HG02970 (cell line): ENCODE data around the gene FOXQ1.

Experiments used
- ATAC-seq: cut with Tn5 transposase; IDR thresholded peaks from one replicate; pipeline ENCODE4 v1.9.1; 2021; ENCODE audit warnings: mild to moderate bottlenecking, moderate library complexity, moderate number of reproducible peaks; ENCODE audit not compliant: unreplicated experiment, low FRiP score

The FOXQ1 gene

DNA sequence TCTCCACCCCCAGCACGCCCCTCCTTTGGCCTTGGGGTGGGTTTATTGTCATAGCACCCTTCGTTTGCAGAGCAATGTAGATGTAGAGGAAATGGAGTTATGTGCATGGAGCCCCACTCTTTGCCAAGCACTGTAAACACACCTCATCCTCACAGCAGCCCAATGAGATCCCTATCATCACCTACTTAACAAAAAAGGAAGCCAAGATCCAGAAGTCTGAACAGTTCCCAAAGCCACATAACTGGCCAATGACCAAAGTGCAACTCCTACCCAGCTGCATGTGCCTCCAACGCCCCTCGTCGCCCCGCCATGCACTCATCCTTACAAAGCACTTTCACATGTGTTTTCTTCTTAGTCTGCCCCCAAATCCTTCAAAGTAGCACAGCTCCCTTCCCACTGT, 21.8 kb upstream of the FOXQ1 start:
- no peak for ATAC-seq

DNA sequence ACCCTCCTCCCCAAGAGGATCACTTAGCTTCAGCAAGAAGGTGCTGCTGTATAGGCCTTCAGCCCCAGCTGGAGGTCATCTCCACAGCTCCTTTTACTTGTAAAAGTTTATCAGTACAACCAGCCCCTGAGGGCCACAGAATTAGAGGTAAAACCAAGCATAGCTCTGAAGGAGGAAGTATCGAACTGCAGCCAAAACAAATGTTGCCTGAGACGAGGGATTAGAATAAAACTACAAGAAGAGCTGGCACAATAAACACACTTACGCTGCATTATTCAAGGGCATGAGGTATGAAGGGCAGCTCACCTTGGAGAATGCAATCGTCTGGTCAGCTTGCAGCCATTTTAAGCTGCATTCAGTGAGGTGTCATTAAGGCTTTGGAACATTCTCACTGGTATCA, 21.1 kb upstream of the FOXQ1 start:
- ATAC-seq, result no peak

DNA sequence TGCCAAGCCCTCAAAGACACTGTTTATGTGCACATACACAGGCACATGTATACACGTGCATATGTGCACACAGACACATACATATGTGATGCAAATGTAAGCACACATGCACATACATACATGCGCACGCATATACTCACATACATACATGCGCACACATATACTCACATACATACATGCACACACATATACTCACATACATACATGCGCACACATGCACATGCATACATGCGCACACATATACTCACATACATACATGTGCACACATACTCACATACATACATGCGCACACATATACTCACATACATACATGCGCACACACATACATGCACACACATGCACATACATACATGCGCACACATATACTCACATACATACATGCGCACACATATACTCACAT, 20.5 kb upstream of the FOXQ1 start:
- ATAC-seq, result no peak

DNA sequence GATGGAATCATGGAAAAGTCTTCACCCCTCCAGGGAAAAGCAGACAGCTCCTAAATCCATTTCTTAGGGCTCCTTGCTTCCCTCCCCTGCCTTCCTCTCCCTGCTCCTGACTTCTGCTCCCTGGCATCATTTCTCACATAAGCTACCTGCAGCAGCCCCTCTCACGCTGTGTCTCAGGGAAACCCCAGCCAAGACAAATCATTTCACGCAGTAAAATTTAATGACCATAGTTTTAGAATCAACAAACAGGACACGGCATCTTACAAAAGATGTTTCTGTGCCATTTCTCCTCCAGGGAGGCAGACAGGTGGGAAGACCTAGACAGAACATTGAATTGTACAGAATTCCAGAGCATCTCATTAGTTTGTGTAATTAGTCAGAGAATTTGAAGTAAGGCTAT, 16.5 kb upstream of the FOXQ1 start:
- ATAC-seq, result no peak

DNA sequence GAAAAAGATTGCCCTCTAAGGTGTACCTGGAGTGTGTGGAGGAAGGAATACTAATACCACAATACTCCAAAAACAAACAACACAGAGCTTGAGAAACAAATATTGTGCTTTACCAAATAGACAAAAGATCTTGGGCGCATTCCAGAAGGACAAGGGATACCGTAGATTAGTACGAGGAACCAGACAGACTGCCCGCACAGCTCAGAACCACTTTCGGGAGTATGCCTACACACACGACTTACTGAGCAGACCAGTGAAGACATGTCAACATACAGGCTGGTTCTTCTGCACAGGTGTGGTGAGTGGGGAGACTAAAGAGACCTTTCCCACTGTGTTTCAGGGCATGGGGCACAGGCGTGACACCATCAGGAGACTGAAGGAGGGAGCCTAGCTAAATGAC, 15.8 kb upstream of the FOXQ1 start:
- ATAC-seq, result no peak

DNA sequence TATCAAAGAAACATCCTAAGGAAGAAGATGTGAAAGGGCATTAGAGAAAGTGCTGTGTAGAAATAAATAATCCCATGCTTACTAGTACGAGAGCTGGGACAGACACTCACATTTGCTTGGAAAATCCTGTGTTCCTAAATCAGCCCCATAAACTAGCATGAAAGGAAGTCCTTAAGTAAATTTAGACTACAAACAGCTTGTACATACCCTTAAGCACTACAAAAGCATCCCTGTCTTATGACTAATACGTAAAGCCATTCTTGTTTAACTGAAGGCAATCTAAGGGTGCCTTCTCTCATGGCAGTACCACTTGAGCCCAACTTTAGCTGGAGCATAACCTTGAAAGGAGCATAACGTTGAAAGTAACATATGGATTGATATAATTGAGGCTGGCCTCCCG, 15.4 kb upstream of the FOXQ1 start:
- ATAC-seq, result no peak

DNA sequence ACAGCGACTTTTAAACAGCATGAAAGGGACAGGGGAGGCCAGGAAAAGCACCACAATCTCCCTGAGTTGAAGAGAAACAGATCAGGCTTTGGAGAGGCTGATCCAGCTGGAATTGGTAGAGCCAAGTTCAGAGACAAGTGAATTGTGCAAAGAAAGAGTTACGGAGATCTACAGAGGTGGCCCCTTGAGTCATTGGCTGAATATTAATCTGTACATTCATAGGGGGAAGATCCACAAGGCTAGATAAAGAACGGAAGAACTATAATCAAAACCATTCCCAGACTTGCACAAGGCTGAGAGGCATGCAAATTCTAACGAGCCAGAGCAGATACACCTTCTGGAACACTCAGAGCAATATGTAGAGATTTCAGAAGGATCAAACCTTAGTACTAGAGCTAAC, 14.2 kb upstream of the FOXQ1 start:
- no peak for ATAC-seq

DNA sequence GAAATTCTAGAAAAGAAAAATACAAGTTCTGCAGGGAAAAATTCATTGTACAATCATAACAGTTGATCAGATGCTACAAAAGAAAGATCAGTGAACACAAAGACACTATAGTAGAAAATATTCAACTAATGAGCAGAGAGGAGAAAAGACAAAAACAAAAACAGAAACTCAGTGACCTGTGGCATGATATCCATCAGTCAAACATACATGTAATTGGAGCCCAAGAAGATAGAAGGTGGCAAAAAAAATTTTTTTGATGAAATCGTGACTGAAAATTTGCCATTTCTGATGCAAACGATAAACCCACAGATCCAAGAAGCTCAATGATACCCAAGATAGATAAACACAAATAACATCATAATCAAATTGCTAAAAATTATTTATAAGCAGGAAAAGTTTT, 13.1 kb upstream of the FOXQ1 start:
- ATAC-seq, result no peak

DNA sequence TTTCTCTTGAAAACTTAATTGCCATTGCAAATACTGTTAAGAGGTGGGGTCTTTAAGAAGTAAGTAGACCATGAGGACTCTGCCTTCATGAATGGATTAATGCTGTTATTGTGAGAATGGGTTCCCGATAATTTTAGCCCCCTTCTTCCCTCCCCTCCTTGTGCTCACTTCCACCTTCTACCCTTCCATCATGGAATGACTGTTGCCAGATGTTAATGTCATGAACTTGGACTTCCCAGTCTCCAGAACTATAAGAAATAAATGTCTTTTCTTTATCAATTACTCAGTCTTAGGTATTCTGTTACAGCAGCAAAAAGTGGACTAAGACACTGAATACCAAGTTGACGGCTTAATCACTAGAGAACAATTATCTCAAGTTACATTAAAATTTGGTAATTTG, 5.8 kb upstream of the FOXQ1 start:
- no peak for ATAC-seq

DNA sequence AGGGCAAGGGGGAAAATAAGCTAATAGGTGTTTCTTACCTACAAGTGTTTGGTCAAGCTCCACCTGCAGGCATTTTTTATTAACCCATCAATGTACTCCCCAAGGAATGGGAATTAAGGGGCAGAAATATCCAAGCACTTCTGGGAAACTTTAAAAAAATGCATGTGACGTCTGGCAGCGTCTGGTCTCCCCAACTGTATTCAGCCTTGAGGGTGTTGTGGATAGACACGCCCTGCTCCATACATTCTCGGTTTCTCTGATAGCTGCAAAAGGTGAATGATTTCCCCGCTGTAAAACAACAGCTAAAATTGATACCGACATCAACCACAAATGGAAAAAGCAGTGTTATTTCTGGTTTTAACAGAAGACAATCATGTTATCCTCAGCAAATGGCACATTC, 2.5 kb upstream of the FOXQ1 start:
- ATAC-seq, result no peak

DNA sequence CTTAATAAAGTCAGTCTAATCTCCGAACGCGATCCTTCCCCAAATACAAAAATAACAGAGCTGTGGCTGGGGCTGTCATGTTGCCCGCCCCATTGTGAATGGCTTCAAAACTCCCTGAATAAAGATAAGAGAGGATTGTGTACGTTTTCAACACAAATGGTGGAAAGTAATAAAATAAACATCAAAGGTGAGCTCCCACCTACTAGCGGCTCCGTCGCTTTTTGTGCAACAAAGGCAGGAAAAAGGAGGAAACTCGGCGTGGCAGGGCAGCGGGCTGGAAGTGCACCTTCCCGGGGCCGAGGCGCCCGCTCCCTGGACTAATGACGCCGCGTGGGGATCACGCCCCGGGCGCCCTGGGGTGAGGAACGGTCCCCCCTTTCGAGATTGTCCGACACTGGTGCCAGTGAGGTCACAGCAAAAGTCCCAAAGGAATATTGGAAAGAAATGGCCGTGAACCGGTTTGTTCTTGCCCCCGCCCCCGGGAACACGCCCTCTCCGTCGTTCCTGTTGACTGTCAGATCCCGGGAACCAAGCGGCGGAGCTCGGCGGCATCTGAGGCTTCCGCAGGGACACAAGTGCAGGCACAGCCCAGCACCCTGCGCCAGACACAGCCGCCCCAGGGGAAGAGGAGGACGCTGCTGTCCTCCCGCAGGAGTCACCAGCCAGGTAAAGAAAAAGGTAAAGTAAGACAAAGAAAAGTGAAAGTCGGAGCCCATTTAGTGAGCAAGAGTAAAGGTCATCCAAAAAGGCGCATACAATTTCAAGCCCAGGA, 1.1 kb upstream of the FOXQ1 start:
- ATAC-seq, result no peak

DNA sequence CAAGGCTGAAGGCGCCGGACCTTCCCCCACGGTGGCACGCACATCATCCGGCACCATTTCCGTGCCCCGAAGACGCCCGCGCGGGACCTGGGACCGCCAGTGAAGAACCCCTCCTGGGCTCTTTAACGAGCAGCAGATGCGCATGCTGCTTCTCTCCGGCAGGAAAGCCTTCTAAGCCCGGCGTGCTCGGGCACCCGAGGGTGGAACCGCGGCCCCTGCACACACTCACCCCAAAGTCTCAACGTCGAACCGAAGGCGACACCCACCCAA, 240 bp downstream of the FOXQ1 start:
- no peak for ATAC-seq

DNA sequence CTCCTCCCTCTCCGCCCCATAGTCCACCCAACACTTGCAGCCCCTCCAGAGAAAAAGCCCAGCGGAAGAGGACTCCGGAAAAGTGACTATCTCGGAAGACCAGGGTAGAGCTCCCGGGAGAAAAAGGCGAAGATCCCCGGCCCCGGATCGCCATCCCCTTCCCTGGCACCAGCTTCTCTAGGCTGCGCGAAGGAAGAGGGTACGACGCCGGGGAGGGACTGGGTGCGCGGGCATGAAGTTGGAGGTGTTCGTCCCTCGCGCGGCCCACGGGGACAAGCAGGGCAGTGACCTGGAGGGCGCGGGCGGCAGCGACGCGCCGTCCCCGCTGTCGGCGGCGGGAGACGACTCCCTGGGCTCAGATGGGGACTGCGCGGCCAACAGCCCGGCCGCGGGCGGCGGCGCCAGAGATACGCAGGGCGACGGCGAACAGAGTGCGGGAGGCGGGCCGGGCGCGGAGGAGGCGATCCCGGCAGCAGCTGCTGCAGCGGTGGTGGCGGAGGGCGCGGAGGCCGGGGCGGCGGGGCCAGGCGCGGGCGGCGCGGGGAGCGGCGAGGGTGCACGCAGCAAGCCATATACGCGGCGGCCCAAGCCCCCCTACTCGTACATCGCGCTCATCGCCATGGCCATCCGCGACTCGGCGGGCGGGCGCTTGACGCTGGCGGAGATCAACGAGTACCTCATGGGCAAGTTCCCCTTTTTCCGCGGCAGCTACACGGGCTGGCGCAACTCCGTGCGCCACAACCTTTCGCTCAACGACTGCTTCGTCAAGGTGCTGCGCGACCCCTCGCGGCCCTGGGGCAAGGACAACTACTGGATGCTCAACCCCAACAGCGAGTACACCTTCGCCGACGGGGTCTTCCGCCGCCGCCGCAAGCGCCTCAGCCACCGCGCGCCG, 822 bp downstream of the FOXQ1 start:
- ATAC-seq, result no peak

DNA sequence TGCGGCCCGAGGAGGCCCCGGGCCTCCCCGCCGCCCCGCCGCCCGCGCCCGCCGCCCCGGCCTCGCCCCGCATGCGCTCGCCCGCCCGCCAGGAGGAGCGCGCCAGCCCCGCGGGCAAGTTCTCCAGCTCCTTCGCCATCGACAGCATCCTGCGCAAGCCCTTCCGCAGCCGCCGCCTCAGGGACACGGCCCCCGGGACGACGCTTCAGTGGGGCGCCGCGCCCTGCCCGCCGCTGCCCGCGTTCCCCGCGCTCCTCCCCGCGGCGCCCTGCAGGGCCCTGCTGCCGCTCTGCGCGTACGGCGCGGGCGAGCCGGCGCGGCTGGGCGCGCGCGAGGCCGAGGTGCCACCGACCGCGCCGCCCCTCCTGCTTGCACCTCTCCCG, 1.5 kb downstream of the FOXQ1 start:
- ATAC-seq, result no peak

DNA sequence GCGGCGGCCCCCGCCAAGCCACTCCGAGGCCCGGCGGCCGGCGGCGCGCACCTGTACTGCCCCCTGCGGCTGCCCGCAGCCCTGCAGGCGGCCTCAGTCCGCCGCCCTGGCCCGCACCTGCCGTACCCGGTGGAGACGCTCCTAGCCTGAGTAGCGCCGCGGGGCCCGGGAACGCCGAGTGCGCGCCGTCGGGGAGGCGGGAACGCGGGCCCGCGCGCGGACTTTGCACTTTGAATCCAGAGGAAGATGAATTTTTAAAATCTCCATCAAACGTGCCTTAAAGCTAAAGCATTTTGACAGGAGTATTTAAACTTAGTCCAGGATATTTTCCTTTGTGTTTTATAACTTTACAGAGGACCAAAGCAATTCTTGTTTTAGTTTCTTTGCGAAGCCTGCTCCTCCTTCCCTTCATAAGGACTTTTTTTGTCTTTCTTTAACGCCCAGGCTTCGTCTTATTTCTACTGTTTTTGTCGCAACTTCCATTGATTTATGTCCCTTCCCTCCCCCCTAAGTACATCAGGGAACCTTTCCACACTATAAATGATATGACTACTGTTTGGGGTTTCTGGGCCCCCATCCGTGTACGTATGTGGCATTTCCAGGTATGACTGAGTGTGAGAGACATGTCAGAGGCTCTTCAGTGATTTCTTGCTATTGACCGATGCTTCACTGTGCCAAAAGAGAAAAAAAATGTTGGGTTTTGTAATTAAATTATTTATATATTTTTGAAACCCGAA, 2.0 kb downstream of the FOXQ1 start:
- ATAC-seq, result no peak

DNA sequence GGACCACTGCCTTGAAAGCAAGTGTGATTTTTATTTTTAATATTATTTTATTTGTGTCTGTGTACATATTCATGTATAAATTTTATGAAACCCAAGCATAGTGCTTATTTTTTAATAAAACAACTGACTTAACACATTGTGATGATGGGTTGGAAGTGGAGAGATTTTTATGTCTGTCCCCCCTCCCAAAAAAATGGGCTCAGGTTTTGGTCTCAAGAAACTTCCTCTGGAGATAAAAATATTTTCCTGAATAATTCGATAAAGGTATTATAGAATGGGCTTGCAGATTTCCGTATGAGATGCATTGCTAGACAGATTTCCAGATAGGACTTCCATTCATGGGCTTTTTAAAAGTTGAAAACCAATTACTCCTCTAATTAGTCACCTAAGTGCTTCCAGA, 2.7 kb downstream of the FOXQ1 start:
- ATAC-seq, result no peak

DNA sequence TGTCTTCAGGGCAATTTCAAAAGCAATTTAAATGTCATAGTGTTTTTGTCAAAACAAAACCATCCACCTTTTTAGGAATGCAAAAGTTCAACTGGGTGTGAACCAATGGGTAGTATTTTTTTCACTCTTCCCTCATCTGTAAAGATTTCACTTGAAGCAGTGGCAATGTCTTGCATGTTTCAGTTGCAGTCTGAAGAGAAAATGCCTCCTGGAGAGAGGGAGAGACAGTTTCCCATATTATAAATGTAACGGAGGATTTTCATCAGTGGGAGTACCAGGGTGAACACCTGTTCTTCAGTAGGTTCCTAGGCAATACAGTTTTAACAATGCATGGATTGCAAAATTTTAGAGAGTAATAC, 3.3 kb downstream of the FOXQ1 start:
- ATAC-seq, result no peak

DNA sequence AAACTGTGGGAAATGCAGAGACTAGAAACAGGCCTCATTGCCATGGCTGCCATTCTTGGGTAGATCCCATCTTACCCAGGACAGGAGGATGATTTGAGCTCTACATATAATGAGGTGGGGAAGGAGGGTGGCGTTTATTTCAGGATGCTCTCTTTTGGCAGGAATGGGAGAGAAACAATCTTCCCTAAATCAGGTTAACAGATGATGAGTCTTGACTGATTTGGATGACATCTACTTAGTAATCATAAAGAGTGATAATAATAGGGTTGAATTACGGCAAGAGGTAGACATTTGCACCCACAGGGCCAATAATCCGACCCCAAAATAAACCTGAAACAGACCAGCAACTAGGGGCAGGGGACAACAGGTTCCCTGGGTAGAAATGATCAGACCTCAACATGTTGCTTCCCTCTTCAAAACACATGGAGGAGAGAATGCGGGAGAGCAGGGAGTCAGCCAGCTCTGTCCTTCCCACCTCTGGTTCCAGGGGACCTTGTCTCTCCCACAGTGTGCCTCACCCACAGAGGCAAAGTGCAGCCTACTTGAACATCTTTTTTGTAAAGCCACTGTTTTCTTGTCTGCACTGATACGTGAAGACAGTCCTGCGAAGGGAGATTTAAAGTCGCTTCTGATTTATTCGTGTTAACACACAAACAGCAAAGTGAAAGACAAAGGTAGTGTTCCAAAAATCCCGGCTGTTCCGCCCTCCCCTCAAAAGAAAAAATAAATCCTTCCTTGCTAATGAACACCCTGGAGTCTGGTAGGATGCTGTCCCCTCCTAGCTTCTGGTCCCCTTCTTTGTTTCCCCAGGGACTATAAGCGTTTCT, 3.9 kb downstream of the FOXQ1 start:
- ATAC-seq, result no peak

DNA sequence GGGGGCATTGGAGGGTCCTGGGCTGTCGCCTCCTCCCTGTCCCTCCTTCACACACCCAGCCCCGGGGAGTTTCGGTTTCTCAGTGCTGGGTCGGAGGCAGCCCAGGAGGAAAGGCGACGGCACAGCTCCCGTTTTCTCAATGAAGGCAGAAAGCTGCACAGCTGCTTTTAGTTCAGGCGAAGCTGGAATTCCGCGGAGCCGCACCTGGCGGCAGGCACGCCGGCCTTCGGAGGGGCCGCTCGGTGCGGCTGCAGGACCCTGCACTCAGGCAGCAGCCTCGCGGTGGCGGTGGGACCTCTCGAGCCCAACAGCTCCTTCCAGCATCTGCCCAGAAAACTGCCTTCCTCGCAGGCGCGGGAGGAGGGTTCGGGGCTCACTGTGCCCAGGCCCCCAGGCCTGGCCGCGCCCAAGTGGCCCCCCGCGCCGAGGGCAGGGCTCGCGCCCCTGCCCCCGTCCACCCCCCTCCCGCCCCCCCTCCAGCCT, 4.6 kb downstream of the FOXQ1 start:
- no peak for ATAC-seq

DNA sequence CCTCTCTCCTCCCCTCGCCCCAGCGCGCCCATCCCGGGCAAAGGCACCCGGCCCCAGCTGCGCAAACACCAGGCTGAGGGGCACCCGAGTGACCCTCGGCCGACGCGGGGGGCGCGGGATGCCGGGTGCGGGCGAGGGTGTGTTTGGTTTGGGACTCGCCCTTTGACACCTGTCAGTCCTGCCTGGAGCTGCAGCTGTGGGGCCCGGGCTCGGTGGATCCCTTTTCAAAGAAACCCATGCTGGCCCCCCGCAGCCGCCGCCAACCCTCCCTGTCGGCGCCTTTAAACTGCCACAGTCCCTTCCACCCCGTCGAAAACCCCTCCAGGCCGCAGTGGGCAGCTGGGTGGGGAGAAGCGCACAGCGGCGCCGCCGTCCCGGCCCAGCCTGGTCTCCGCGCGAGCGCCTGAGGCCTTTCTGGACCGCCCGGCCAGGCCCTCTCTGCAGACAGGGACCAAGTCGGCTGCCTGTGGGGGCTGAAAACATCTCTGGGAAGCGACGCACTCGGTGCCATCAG, 5.5 kb downstream of the FOXQ1 start:
- ATAC-seq, result no peak
